HG03457 (cell line): ENCODE results near the gene TSEN34.
"Not testable (repeated sequence)": the region's sequence is repeated elsewhere in the genome, so short reads cannot be mapped to it uniquely, and the experiment has no call there.

Experiments
- ATAC-seq: cut with Tn5 transposase; IDR thresholded peaks from one replicate; pipeline ENCODE4 v1.9.1; 2021; ENCODE audit warnings: moderate number of reproducible peaks; ENCODE audit not compliant: unreplicated experiment

TSEN34 gene

GRCh38 chr19:54186351-54186750 lies 4.8 kb upstream of the TSEN34 start:
- ATAC-seq: no peak

DNA sequence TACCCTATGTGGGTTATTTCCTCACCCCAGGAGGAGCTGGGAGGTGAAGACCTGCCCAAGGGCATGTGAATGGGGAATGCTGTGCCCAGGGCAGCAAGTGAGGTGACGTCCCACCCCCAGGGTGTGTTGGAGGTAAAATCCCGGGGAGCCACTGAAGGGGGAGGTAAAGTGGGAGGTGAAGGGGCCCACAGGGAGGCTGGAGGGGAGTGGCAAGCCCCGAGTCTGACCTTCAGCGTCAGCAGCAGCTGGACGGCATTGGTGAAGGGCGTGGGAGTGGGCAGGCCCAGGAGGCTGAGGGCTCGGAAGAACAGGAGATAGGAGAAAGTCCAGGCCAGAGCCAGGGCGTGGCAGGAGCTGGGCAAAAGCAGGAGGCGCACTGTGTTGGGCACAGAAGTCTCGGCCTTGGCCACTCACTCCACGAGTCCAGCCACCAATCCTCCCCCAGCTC lies 4.2 kb upstream of the TSEN34 start:
- ATAC-seq: no peak

- ATAC-seq: no peak
Observed at GRCh38 chr19:54188215-54188871, 2.8 kb upstream of the TSEN34 start.

- peak; percentile 31 for ATAC-seq
Observed at GRCh38 chr19:54189145-54189734, 1.9 kb upstream of the TSEN34 start, which contains the start of gene MBOAT7. Gene MBOAT7, minus strand, starts transcription at chr19:54189580. Its CDS starts 1,072 bp downstream, at chr19:54188508.

GRCh38 chr19:54189735-54190502 lies 1.2 kb upstream of the TSEN34 start:
- ATAC-seq: peak; percentile 35

DNA sequence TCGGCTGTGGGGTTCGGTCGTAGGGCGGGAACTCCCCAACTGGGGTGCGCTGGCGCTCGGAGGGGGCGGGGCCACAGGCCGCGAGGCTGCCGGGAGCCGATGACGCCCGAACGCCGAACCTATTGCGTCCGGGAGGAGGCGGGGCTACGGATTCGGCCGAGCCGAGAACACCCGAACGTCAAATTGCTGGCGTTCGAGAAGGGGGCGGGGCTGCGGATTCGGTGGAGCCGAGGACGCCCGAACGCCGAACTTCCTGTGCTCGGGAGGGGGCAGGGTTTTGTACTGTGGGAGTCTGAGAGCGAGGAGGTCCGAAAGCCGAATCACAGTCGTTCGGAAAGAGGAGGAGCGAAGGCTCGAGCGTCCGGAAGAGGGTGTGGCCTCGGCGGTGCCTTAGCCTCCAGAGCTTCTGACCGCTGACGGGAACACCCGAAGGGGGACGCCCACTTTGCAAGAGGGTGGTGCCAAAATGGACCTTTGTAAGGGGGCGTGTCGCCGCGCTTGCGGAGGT lies 551 bp upstream of the TSEN34 start:
- ATAC-seq: peak; percentile 43

GRCh38 chr19:54191811-54192453 lies 824 bp downstream of the TSEN34 start:
- no peak for ATAC-seq

DNA sequence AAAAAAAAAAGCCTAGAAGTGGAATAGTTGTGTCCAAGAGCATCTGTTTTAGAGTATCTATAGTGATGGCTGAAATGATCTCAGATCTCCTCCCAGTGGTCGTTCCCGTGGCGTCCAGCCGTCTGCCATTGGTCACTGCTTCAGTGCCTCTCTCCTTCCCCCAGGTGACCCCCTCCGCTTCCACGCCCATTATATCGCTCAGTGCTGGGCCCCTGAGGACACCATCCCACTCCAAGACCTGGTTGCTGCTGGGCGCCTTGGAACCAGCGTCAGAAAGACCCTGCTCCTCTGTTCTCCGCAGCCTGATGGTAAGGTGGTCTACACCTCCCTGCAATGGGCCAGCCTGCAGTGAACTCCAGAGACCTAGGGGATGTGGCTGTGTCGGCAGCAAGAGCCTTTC lies 1.9 kb downstream of the TSEN34 start:
- ATAC-seq: no peak

- ATAC-seq: not testable (repeated sequence)
Observed at GRCh38 chr19:54194463-54194862, 3.4 kb downstream of the TSEN34 start.

DNA sequence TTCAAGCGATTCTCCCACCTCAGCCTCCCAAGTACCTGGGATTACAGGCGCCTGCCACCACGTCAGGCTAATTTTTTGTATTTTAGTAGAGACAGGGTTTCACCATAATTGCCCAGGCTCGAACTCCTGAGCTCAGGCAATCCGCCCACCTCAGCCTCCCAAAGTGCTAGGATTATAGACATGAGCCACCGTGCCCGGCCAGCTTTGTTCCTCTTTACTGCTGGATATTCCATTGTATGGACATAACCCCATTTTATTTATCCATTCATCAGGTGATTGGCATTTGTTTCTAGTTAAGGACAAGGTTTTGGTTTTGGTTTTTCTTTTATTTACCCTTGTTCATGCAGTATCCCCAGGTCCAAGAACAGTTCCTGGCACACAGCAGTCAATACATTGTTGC lies 5.4 kb downstream of the TSEN34 start:
- no peak for ATAC-seq

- no peak for ATAC-seq
Observed at GRCh38 chr19:54197121-54197520, 6.0 kb downstream of the TSEN34 start.

DNA sequence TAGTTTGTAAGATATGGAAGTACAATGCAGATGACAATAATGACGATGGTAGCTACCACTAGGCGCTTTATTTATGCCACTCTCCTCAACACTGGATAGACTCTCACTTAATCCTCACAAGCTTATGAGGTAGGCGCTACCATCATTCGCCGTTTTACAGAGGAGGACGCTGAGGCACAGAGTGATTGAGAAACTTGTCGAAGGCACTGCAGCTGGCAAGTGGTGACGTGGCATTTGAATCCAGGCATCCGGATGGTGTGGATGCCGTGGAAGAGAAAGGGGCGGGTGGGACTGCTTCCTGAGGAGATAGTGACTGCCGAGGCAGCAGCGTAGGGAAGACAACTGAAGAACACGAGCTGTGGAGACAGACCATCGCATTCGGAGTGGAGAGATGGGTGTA lies 8.3 kb downstream of the TSEN34 start:
- no peak for ATAC-seq

- ATAC-seq: peak; percentile 3
Observed at GRCh38 chr19:54201172-54201701, 10.1 kb downstream of the TSEN34 start.

GRCh38 chr19:54201980-54202379 lies 10.9 kb downstream of the TSEN34 start:
- no peak for ATAC-seq

GRCh38 chr19:54203151-54203611 lies 12.1 kb downstream of the TSEN34 start:
- ATAC-seq: no peak

DNA sequence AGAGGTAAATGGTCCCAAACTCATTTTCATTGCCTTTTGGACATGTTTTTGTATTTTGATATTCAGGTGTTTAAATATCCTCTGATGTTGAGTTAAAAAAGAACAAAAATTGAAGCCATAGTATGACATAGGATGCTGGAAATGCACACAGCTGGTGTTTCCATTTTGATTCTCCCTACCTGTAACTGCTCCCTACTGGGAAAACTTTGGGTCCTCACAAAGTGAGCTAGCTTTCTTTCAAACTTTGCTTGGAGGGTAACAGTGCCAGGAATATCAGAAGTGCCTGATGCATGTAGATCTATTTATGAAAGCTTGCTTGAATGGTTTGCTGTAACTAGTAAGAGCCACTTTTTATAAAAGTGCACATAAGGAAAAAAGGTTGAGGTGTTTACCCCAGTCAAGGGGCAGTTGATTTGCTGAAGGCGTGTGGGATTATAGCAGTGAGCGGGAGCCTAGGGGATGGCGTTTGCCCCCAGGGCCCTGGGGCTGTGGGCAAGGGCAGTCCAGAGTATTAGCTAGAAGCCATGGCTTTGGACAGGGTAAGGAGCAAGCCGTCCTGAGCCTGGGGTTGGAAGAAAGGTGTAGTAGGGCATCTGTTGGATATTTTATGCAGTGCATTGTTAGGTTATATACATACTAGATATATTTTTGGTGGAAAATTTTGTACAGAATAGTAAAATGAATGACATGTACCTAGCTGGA lies 13.8 kb downstream of the TSEN34 start:
- no peak for ATAC-seq

GRCh38 chr19:54206030-54206830 lies 15.1 kb downstream of the TSEN34 start:
- ATAC-seq: no peak

GRCh38 chr19:54206831-54207177 lies 15.7 kb downstream of the TSEN34 start:
- ATAC-seq: no peak

- not testable (repeated sequence) for ATAC-seq
Observed at GRCh38 chr19:54207193-54207592, 16.1 kb downstream of the TSEN34 start.

DNA sequence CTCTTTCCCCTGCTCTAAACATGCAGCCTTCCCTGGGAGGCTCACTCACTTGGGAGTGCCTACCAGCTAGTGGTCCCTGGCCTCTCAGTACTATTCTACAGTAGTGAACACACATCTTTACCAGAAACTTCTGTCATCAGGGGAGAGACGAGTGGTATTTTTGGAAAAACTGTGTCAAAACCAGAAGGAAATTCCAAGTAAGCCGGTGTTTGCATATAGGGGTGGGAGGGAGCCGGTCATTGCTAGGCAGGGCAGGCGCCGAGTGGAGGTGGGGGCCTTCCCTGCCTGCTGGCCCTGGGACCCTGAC lies 16.5 kb downstream of the TSEN34 start:
- ATAC-seq: no peak
